ENCODE measurements around the gene HIVEP3.

GRCh38 chr1:41874903-41875411, 43.8 kb downstream of the HIVEP3 start:
- no peak for TF ChIP-seq CREB1 (IDR thresholded peaks at IDR 0.05; ENCODE audit: low read depth)
- TF ChIP-seq REST (IDR thresholded peaks at IDR 0.05; ENCODE audit: low read depth): no peak
- no peak for TF ChIP-seq ZBTB7A (IDR thresholded peaks at IDR 0.05; ENCODE audit: low read depth)
- TF ChIP-seq EP300 (IDR thresholded peaks at IDR 0.05; ENCODE audit: borderline replicate concordance): no peak
- no peak for TF ChIP-seq MAX (IDR thresholded peaks at IDR 0.05)
- no peak for TF ChIP-seq TAF1 (IDR thresholded peaks at IDR 0.05; ENCODE audit: low read depth)
- TF ChIP-seq TEAD4 (IDR thresholded peaks at IDR 0.05): no peak
